ENCODE results near the gene RFX1. TPM values are rescaled to one million over a fixed set of nuclear protein-coding genes. Genes with fewer than 3 reads are reported as not detected.

Gene RFX1
- polyA plus RNA-seq, 1 donor from 2014 or later, result 2.2 TPM

DNA sequence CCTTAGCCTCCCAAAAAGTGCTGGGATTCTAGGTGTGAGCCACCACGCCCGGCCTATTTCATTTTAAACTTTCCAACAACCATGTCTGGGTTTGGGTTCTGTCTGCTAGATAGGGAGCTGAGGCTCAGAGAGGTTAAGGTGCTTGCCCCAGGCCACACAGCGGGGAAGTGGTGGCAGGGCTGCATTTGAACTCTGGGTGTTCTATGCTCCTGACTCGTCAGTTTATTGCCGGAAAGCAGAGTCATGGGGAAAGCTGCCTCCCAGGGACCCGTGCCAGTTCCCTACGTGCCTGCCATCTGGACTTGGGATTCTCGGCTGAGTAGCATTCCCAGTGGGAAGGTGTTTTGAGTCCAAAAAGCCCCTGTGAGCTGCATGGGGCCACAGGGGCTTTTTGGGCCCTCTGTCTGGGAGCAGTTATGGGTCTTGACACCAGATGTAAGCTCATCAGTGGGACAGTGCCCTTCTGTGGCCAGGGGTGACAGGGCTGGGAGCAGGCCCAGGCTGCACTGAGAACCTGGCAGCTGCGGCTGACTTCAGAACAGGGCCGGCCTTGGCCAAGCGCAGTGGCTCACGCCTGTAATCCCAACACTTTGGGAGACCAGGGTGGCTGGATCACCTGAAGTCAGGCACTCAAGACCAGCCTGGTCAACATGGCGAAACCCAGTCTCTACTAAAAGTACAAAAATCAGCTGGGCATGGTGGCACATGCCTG is 10.9 kb downstream of the RFX1 start:
- H3K36me3 ChIP-seq (ENCODE audit: insufficient read depth, low read length), result no peaks in the 10 kb centered on the region
- TF ChIP-seq EZH2 (IDR thresholded peaks at IDR 0.05; ENCODE audit: borderline replicate concordance, insufficient read depth, low read length, poor library complexity, severe bottlenecking) (no peak), EP300 (conservative IDR thresholded peaks at IDR 0.05; ENCODE audit: poor library complexity, severe bottlenecking) (no peak), RAD21 (conservative IDR thresholded peaks at IDR 0.05) (no peak), MXI1 (conservative IDR thresholded peaks at IDR 0.05; ENCODE audit: poor library complexity, severe bottlenecking) (no peak), TAF1 (IDR thresholded peaks at IDR 0.05; ENCODE audit: low read depth) (no peak), POLR2AphosphoS5 (IDR thresholded peaks at IDR 0.05) (no peak), SMC3 (conservative IDR thresholded peaks at IDR 0.05; ENCODE audit: poor library complexity) (no peak), REST (IDR thresholded peaks at IDR 0.05; ENCODE audit: borderline replicate concordance) (no peak), CTCF (IDR thresholded peaks at IDR 0.05; ENCODE audit: poor library complexity, severe bottlenecking) (no peak)

DNA sequence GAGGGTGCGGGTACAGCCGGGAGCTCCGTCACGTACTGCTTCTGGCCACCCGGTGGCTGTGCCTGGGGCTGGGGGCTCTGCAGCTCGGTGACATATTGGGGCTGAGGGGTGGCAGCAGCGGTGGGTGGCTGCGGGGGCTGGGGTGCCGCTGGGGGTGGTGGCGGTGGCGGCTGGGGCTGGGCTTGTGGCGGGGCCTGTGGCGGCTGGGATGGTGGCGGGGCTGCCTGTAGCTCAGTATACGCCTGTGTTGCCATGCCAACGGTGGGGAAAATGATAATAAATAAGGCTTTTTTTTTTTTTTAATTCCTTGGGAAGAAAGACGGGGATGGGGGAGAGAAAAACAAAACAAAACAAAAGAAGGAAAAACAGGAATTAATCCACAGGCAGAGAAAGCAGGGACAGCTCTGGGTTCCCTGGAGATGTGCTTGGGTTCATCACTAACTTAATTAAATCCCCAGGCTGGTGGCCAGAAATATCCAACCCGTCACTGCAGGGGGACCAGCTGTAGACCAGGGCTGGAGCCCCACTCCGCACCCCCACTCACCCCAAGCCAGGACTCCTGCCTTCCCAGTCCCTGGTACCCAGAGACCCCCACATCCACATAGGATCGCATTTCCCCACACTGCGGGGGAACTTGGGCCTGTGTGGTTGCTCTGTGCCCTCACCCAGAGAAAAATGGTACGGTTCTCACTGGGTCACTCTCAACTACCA is 12.4 kb downstream of the RFX1 start:
- H4K20me1 ChIP-seq (ENCODE audit: insufficient read depth), result no peaks in the 10 kb centered on the region
- H3K4me2 ChIP-seq (ENCODE audit: low read length), result no peak overlapping the region
- TF ChIP-seq RAD21 (conservative IDR thresholded peaks at IDR 0.05) (no peak), CTCF (IDR thresholded peaks at IDR 0.05; ENCODE audit: poor library complexity, severe bottlenecking) (no peak), EP300 (conservative IDR thresholded peaks at IDR 0.05; ENCODE audit: poor library complexity, severe bottlenecking) (no peak), MXI1 (conservative IDR thresholded peaks at IDR 0.05; ENCODE audit: poor library complexity, severe bottlenecking) (no peak), TAF1 (IDR thresholded peaks at IDR 0.05; ENCODE audit: low read depth) (no peak), REST (IDR thresholded peaks at IDR 0.05; ENCODE audit: borderline replicate concordance) (no peak), POLR2AphosphoS5 (IDR thresholded peaks at IDR 0.05) (no peak)
- no peak overlapping the region for H3K9ac ChIP-seq (ENCODE audit: low read length)
- no peaks in the 10 kb centered on the region for H3K9me2 ChIP-seq (ENCODE audit: insufficient read depth, low read length)
- H3F3A ChIP-seq (ENCODE audit: insufficient read depth, low read length, poor library complexity, severe bottlenecking), result no peaks in the 10 kb centered on the region
- no peak overlapping the region for H3K4me3 ChIP-seq (ENCODE audit: low read length)
- no peaks in the 10 kb centered on the region for H3K27me3 ChIP-seq (ENCODE audit: insufficient read depth, low read depth, low read length)
- no peak overlapping the region for H3K27ac ChIP-seq (ENCODE audit: low read length)
- H3K9me3 ChIP-seq (ENCODE audit: low read length), result peaks cover 1% of the 10 kb centered on the region
- peaks cover 3% of the 10 kb centered on the region for H3K79me2 ChIP-seq (replicated peaks; ENCODE audit: insufficient read depth, low read length)
- no peaks in the 10 kb centered on the region for H3K36me3 ChIP-seq (ENCODE audit: insufficient read depth, low read length)
- no peak overlapping the region for H2AFZ ChIP-seq (ENCODE audit: low read depth, low read length)

More for the DNA sequence above, 10.9 kb downstream of the RFX1 start:
- H3K27me3 ChIP-seq (ENCODE audit: insufficient read depth, low read depth, low read length), result no peaks in the 10 kb centered on the region
- peaks cover 7% of the 10 kb centered on the region for H3K9me3 ChIP-seq (ENCODE audit: low read length)
- no peaks in the 10 kb centered on the region for H3K9me2 ChIP-seq (ENCODE audit: insufficient read depth, low read length)
- H3K9ac ChIP-seq (ENCODE audit: low read length), result no peak overlapping the region
- H3K27ac ChIP-seq (ENCODE audit: low read length), result no peak overlapping the region
- H3K4me3 ChIP-seq (ENCODE audit: low read length), result no peak overlapping the region
- peaks cover 15% of the 10 kb centered on the region for H3K79me2 ChIP-seq (replicated peaks; ENCODE audit: insufficient read depth, low read length)
- no peaks in the 10 kb centered on the region for H3F3A ChIP-seq (ENCODE audit: insufficient read depth, low read length, poor library complexity, severe bottlenecking)
- H3K4me2 ChIP-seq (ENCODE audit: low read length), result no peak overlapping the region
- no peaks in the 10 kb centered on the region for H4K20me1 ChIP-seq (ENCODE audit: insufficient read depth)
- no peak overlapping the region for H2AFZ ChIP-seq (ENCODE audit: low read depth, low read length)

All from neural cell (in vitro differentiated cells).